ENCODE results near the gene PODN. TPM values are rescaled to one million over a fixed set of nuclear protein-coding genes. Genes with fewer than 3 reads are reported as not detected.
A peak's percentile ranks its signal among the peaks of the same experiment; 100 is the strongest.

The PODN gene
- total RNA-seq, 4 donors from 2014 or later: 5.1 to 107 (median 19.0) TPM

GRCh38 chr1:53082826-53083455 lies 20.9 kb downstream of the PODN start:
- H3K36me3 ChIP-seq: peaks cover 0 to 22% (median 0%) of the 10 kb centered on the region in 3 donors
- 67 to 68% methylated on average over 10 to 11 of the region's 13 CpGs for WGBS, 2 donors
- peaks cover 0 to 6% (median 0%) of the 10 kb centered on the region in 3 donors for H3K4me1 ChIP-seq
- intact Hi-C loops (cut with DNase I): no loop called here
- no peak for TF ChIP-seq CTCF (IDR thresholded peaks at IDR 0.05)
- no peak for TF ChIP-seq POLR2A (IDR thresholded peaks at IDR 0.05)
- no peaks in the 10 kb centered on the region for H3K9me3 ChIP-seq
- DNase-seq: no peak
- no peak overlapping the region for H3K27ac ChIP-seq
- H3K27me3 ChIP-seq: no peaks in the 10 kb centered on the region
- no peak overlapping the region for H3K4me3 ChIP-seq

GRCh38 chr1:53083636-53084588 lies 21.9 kb downstream of the PODN start:
- H3K4me1 ChIP-seq: peaks cover 0 to 6% (median 0%) of the 10 kb centered on the region in 3 donors
- H3K4me3 ChIP-seq: no peak overlapping the region
- WGBS, 2 donors: 75% methylated on average over 10 to 13 of the region's 17 CpGs
- intact Hi-C loops (cut with DNase I): no loop called here
- H3K27me3 ChIP-seq: no peaks in the 10 kb centered on the region
- TF ChIP-seq CTCF (IDR thresholded peaks at IDR 0.05): no peak
- TF ChIP-seq POLR2A (IDR thresholded peaks at IDR 0.05): no peak
- no peak for DNase-seq
- peaks cover 0 to 15% (median 0%) of the 10 kb centered on the region in 3 donors for H3K36me3 ChIP-seq
- H3K9me3 ChIP-seq: no peaks in the 10 kb centered on the region
- H3K27ac ChIP-seq: peak overlapping the region in 1 of 4 donors; percentile 10

GRCh38 chr1:53084589-53084971 lies 22.6 kb downstream of the PODN start:
- no peak overlapping the region for H3K4me3 ChIP-seq
- no peak for TF ChIP-seq POLR2A (IDR thresholded peaks at IDR 0.05)
- TF ChIP-seq CTCF (IDR thresholded peaks at IDR 0.05): no peak
- H3K9me3 ChIP-seq: no peaks in the 10 kb centered on the region
- intact Hi-C loops (cut with DNase I): no loop called here
- 55 to 77% methylated on average over 6 to 8 of the region's 8 CpGs for WGBS, 2 donors
- peaks cover 0 to 12% (median 0%) of the 10 kb centered on the region in 3 donors for H3K36me3 ChIP-seq
- H3K27me3 ChIP-seq: no peaks in the 10 kb centered on the region
- peaks cover 0 to 6% (median 0%) of the 10 kb centered on the region in 3 donors for H3K4me1 ChIP-seq
- no peak for DNase-seq
- H3K27ac ChIP-seq: peak overlapping the region in 1 of 4 donors; percentile 10

GRCh38 chr1:53085405-53085804 lies 23.4 kb downstream of the PODN start:
- no peak for TF ChIP-seq CTCF (IDR thresholded peaks at IDR 0.05)
- TF ChIP-seq POLR2A (IDR thresholded peaks at IDR 0.05): no peak
- H3K27me3 ChIP-seq: no peaks in the 10 kb centered on the region
- intact Hi-C loops (cut with DNase I): no loop called here
- 84% methylated on average over 2 of the region's 8 CpGs; no CpG with 5 or more reads in 1 of the 2 donors for WGBS, 2 donors
- H3K4me3 ChIP-seq: no peak overlapping the region
- H3K9me3 ChIP-seq: no peaks in the 10 kb centered on the region
- peaks cover 0 to 12% (median 0%) of the 10 kb centered on the region in 3 donors for H3K36me3 ChIP-seq
- peaks cover 0 to 10% (median 0%) of the 10 kb centered on the region in 3 donors for H3K4me1 ChIP-seq
- no peak for DNase-seq
- no peak overlapping the region for H3K27ac ChIP-seq

Measured in esophagus squamous epithelium (tissue), 5 donors.